ENCODE data around the gene GLIPR2.

- no peak for TF ChIP-seq YY1 (IDR thresholded peaks at IDR 0.05; ENCODE audit: low read depth)
- no peak for TF ChIP-seq CEBPB (IDR thresholded peaks at IDR 0.05)
- no peak for TF ChIP-seq EGR1 (IDR thresholded peaks at IDR 0.05)
- TF ChIP-seq EP300 (IDR thresholded peaks at IDR 0.05; ENCODE audit: borderline replicate concordance) = no peak
- TF ChIP-seq, protein P1, sequence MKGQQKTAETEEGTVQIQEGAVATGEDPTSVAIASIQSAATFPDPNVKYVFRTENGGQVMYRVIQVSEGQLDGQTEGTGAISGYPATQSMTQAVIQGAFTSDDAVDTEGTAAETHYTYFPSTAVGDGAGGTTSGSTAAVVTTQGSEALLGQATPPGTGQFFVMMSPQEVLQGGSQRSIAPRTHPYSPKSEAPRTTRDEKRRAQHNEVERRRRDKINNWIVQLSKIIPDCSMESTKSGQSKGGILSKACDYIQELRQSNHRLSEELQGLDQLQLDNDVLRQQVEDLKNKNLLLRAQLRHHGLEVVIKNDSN (IDR thresholded peaks at IDR 0.05) = no peak
Observed at GRCh38 chr9:36138496-36138895, 2.0 kb downstream of the GLIPR2 start.
